Lung (tissue), 12 donors: Measurements from ENCODE around the gene RBM25. TPM values are rescaled to one million over a fixed set of nuclear protein-coding genes. Genes with fewer than 3 reads are reported as not detected.

Experiments used
- ATAC-seq: fragments of 200-7000 bp; cut with Tn5 transposase; one replicate; pipeline ENCODE4 v1.9.1; 2020; ENCODE audit warnings: moderate number of reproducible peaks; ENCODE audit not compliant: insufficient read depth, low FRiP score
- DNase-seq, 3 donors: peaks; one replicate each; pipeline ENCODE4 v3.0.0-alpha.2; 2013 to 2017
- H3K27ac ChIP-seq, 2 donors: one replicate each; pipeline ENCODE4 v1.5.1; 2013; ENCODE audit warnings: mild to moderate bottlenecking in 2 of 2, moderate library complexity in 2 of 2, control low read depth in 1 of 2, inconsistent platforms in 1 of 2, low read depth in 1 of 2, low read length in 1 of 2
- H3K27me3 ChIP-seq, 3 donors: one replicate each; pipeline ENCODE4 v1.5.1; 2013; ENCODE audit warnings: low read length in 2 of 3; ENCODE audit not compliant: control insufficient read depth in 3 of 3, insufficient read depth in 3 of 3
- H3K36me3 ChIP-seq, 4 donors: one replicate each; pipeline ENCODE4 v1.5.1; 2013; ENCODE audit warnings: low read length in 4 of 4, mild to moderate bottlenecking in 1 of 4, moderate library complexity in 1 of 4; ENCODE audit not compliant: control insufficient read depth in 4 of 4, insufficient read depth in 4 of 4
- H3K4me1 ChIP-seq, 5 donors: one replicate each; pipeline ENCODE4 v1.5.1; 2013; ENCODE audit warnings: low read length in 5 of 5, mild to moderate bottlenecking in 2 of 5, moderate library complexity in 1 of 5; ENCODE audit not compliant: control insufficient read depth in 5 of 5, insufficient read depth in 5 of 5
- H3K4me3 ChIP-seq: one replicate; pipeline ENCODE4 v1.5.1; 2013; ENCODE audit warnings: mild to moderate bottlenecking, control low read depth, moderate library complexity
- H3K9ac ChIP-seq, 2 donors: one replicate each; pipeline ENCODE4 v1.5.1; 2013; ENCODE audit warnings: low read length in 2 of 2, control low read depth in 1 of 2; ENCODE audit not compliant: insufficient read depth in 1 of 2
- H3K9me3 ChIP-seq, 4 donors: one replicate each; pipeline ENCODE4 v1.5.1; 2013; ENCODE audit warnings: low read length in 3 of 4, mild to moderate bottlenecking in 1 of 4, moderate library complexity in 1 of 4; ENCODE audit not compliant: control insufficient read depth in 4 of 4, insufficient read depth in 3 of 4
- CTCF ChIP-seq: IDR thresholded peaks from 2 replicates; pipeline ENCODE4 v1.5.1; 2012; ENCODE audit warnings: mild to moderate bottlenecking; ENCODE audit errors: control extremely low read depth, extremely low read depth
- WGBS, 2 donors: extraction: QIAGEN DNeasy Blood & Tissue Kit; methylation state at CpG; one replicate each; pipeline ENCODE4 v1.1.7; 2013; 5-methylcytosine and 5-hydroxymethylcytosine counted together
- polyA plus RNA-seq, 2 donors: library from polyadenylated mRNA; stranded (reverse); fragments of 200-250 nt; gene quantifications; one replicate each; pipeline ENCODE4 v1.2.1, GENCODE V29; 2013
- total RNA-seq, 2 donors: library from RNA; depleted of rRNA in 1 of 2; stranded (reverse); fragments of >200 nt in 1 of 2; gene quantifications; one replicate each; pipeline ENCODE4 v1.2.1, GENCODE V29; 2014 to 2021
- donor health status: control.
- donor health status: control.
- donor health status: Bipolar disorder and iron deficiency.
- donor health status: healthy.
- donor health status: DM: yes; HTN: yes; CAD: no.

The RBM25 gene
- total and polyA plus RNA-seq, 4 donors = 27.9 to 103 (median 55.0) TPM

- Histone ChIP-seq H3K9me3 (no peaks in the 10 kb centered on the region), H3K36me3 (peaks cover 0 to 8% (median 6%) of the 10 kb centered on the region in 4 donors), H3K4me1 (peaks cover 0 to 1% (median 0%) of the 10 kb centered on the region in 5 donors), H3K9ac (no peak overlapping the region), H3K27ac (no peak overlapping the region), H3K27me3 (no peaks in the 10 kb centered on the region), H3K4me3 (no peak overlapping the region)
- DNase-seq (no peak), ATAC-seq (no peak)
- 74 to 83% methylated on average over 5 of the region's 5 CpGs for WGBS, 2 donors
- no peak for TF ChIP-seq CTCF
Observed at GRCh38 chr14:73125169-73125588, 66.8 kb downstream of the RBM25 start.

- H3K4me1 ChIP-seq = peaks cover 0 to 1% (median 0%) of the 10 kb centered on the region in 5 donors
- DNase-seq = no peak
- H3K4me3 ChIP-seq = no peak overlapping the region
- WGBS, 2 donors = 88 to 91% methylated on average over 3 of the region's 3 CpGs
- H3K9ac ChIP-seq = no peak overlapping the region
- TF ChIP-seq CTCF = no peak
- no peak overlapping the region for H3K27ac ChIP-seq
- H3K27me3 ChIP-seq = no peaks in the 10 kb centered on the region
- H3K36me3 ChIP-seq = peaks cover 0 to 8% (median 3%) of the 10 kb centered on the region in 4 donors
- no peak for ATAC-seq
- H3K9me3 ChIP-seq = no peaks in the 10 kb centered on the region
Observed at GRCh38 chr14:73125746-73126145, 67.4 kb downstream of the RBM25 start.

GRCh38 chr14:73133795-73134194, 75.5 kb downstream of the RBM25 start:
- TF ChIP-seq CTCF = no peak
- no peak overlapping the region for H3K4me3 ChIP-seq

GRCh38 chr14:73136085-73136386, 77.7 kb downstream of the RBM25 start:
- H3K4me1 ChIP-seq = peaks cover 7 to 12% (median 8%) of the 10 kb centered on the region in 5 donors
- DNase-seq (no peak), ATAC-seq (no peak)
- peak overlapping the region in 1 of 2 donors; percentile 99 for H3K27ac ChIP-seq
- 2 to 5% methylated on average over 16 of the region's 16 CpGs for WGBS, 2 donors
- H3K4me3 ChIP-seq = no peak overlapping the region
- H3K9me3 ChIP-seq = peaks cover 0 to 2% (median 0%) of the 10 kb centered on the region in 4 donors
- no peaks in the 10 kb centered on the region for H3K27me3 ChIP-seq
- peak overlapping the region in 1 of 2 donors; percentile 83 for H3K9ac ChIP-seq
- H3K36me3 ChIP-seq = peaks cover 0 to 3% (median 0%) of the 10 kb centered on the region in 4 donors
- no peak for TF ChIP-seq CTCF

More at GRCh38 chr14:73133795-73134194, 75.5 kb downstream of the RBM25 start:
- H3K27ac ChIP-seq = no peak overlapping the region
- DNase-seq (no peak), ATAC-seq (no peak)
- H3K36me3 ChIP-seq = peaks cover 0 to 1% (median 0%) of the 10 kb centered on the region in 4 donors
- H3K4me1 ChIP-seq = peaks cover 7 to 12% (median 8%) of the 10 kb centered on the region in 5 donors
- 98 to 99% methylated on average over 3 of the region's 3 CpGs for WGBS, 2 donors
- H3K27me3 ChIP-seq = no peaks in the 10 kb centered on the region
- peaks cover 0 to 2% (median 0%) of the 10 kb centered on the region in 4 donors for H3K9me3 ChIP-seq
- H3K9ac ChIP-seq = no peak overlapping the region
